UCSD-AML1 (cell line): ENCODE measurements around the gene TOB1.
"Not testable (repeated sequence)": the region's sequence is repeated elsewhere in the genome, so short reads cannot be mapped to it uniquely, and the experiment has no call there.

Experiments used
- DNase-seq: peaks from one replicate; lab custom pipeline; 2025; ENCODE audit not compliant: unreplicated experiment; lab: John Stamatoyannopoulos, UW

Gene TOB1

GRCh38 chr17:50871898-50872297 is 5.7 kb upstream of the TOB1 start:
- no peak for DNase-seq

DNA sequence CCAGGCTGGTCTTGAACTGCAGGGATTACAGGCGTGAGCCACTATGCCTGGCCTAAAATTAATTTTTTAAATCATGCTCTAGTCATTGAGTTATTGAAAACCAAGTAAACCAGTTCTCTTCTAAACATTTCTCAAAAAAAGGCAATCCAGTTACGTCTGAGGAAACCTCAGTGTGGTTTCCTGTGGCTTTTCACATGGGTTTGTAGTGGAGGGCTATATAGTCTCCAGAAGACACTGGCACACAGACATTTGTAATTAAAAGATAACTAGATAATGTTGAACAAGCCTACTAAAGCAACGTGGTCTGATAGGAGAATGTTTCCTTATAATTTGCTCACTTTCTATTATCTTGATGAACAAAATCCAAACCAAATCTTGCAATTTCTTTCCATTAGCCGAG is 5.2 kb upstream of the TOB1 start:
- no peak for DNase-seq

- no peak for DNase-seq
Measured at GRCh38 chr17:50868602-50869001, 2.4 kb upstream of the TOB1 start.

GRCh38 chr17:50868140-50868438 is 1.9 kb upstream of the TOB1 start:
- no peak for DNase-seq

DNA sequence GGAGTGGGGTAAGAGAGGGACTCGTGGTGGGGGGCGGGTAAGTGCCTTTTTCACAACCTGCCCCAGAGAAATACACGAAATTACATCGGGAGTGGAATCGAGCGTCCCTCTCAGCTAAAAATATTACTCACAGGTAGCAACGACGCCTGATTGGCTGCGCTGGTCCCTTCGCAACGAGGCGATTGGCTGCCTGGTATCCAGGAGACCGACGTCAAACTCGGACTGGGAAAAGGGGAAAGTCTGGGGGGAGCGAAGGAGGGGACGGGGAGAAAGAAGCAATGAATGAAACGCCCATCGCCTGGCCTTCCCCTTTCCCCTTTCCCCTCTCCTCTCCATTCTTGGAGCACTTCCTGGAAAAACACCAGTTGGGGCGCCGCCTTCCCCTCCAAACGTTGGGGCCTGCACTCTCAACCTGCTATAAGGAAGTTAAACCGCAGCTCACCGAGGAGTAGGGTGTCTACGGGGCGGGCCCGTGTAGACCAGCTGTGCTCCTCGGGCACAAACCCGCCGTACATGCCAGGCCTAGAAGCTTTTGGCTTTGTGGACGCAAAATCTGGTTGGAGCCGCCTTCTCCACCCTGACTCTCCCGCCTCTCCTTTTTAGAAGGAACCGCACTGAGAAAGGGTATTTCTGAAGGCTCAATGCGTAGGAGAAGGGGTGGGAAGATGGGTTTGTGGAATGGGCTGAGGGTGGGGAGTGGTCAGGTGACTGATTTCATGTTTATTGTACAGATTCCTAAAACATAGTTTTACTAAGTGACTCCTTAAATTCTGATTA is 1.4 kb upstream of the TOB1 start:
- DNase-seq, result peak; percentile 88

DNA sequence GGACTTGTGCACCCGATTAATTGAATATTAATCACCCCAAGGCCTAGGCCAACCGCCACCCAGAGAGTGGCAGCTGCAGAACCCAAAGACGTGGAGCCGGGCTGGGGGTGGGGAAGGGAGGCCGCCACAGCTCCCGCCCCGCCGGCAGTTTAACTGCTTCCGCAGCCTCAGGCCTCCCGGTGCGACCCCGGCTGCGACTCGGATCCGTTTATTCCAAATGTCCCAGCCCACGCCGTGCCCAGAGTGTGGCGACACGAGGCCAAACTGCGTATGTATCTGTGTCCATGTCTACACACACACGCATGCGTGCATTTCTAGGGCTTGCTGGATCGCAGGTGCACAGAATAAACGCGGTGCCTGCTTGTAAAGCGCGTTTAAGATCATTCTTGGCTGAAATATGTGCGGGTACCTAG is 802 bp upstream of the TOB1 start:
- peak; percentile 76 for DNase-seq

- DNase-seq, result no peak
Measured at GRCh38 chr17:50865868-50866260, 290 bp downstream of the TOB1 start.

- peak; percentile 55 for DNase-seq
Measured at GRCh38 chr17:50865060-50865867, 890 bp downstream of the TOB1 start.

- DNase-seq, result no peak
Measured at GRCh38 chr17:50864747-50865059, 1.5 kb downstream of the TOB1 start.

DNA sequence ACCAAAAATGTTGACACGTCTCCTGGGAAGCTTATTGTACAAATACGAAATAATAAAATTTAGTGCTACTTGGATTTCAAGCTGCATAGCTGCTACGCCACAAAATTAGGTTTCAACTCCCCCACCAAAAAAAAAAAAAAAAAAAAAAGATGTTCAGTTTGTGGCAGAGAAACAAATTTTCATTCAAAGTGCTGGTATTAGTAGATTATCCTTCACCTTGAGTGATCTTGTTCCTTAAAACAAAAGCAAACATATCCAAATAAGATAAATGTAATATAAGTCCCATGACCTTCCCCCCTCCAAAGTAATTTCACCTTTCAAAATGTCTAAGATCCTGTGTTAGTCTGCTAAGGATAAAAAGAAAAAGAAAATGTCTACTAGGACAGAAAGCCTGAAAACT is 2.2 kb downstream of the TOB1 start:
- no peak for DNase-seq

DNA sequence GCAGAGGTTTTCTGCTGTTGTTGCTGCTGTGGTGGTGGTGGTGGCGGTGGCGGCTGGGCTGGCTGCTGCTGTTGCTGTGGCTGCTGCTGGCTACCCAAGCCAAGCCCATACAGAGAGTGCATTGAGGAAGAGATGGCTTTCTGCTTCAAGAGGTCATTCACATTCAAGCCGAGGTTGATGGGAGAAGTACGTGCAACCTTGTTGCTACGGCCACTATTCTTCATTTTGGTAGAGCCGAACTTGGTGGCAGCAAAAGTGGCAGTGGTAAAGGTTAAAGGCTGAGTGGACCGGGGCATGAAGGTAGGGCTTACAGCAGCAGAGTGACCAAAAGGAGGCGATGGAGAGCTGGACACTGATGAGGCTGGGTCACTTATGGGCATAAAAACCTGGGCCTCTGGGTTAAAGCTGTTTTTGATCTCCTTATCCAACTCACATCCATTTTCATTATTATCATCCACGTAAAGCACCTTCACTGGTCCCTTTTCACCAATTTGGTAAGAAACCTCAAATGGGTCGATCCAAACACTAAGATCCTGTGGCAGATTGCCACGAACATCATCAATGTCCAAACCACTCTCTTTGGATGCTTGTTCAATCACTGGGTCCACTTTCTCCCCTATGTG is 2.8 kb downstream of the TOB1 start:
- peak; percentile 46 for DNase-seq

DNA sequence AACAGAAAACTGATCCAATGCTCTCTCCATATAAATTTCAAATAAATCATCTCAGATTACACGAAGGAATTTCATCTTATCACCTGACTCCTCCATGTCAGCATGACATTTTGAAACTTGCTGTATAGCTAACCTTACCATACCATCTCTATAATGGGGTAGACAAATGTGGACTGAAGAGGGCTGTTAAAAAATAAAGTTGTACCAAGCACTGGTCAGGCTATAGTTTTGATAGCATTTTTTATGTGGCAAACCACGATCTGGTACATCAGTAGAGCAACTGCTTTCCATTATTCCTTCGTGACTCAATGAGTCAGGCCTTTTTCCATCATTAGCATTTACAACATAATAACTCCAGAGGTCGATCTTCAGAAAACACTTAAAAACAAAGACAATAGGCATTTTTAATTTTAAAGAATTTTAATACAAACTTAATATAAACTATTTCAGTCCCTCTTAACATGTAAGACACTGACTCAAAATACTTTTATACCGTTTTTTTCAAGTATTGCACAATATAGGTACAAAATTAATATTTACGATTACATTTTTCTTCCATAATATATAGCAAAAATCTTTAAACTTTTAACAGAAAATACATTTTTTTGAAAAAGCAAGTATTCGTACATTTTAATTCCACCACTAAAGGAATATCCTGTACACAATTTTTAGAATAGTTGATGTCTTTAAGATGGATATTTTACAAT is 4.2 kb downstream of the TOB1 start:
- DNase-seq, result no peak

DNA sequence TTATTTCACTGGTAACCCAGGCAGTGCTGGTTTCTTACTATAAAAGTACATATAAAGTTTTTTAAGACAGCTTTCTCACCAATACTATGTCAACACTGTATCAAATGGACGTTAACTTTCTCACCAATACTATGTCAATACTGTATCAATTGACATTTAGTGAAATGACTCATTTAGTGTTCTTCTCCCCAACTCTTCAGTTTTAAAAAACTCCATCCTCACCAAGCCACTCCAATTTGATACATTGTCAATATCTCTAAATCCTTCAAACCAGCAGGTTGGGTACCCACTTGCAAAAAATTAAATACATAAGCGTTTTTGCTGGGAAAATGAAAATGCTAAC is 4.8 kb downstream of the TOB1 start:
- no peak for DNase-seq

- not testable (repeated sequence) for DNase-seq
Measured at GRCh38 chr17:50859727-50860126, 6.4 kb downstream of the TOB1 start.

DNA sequence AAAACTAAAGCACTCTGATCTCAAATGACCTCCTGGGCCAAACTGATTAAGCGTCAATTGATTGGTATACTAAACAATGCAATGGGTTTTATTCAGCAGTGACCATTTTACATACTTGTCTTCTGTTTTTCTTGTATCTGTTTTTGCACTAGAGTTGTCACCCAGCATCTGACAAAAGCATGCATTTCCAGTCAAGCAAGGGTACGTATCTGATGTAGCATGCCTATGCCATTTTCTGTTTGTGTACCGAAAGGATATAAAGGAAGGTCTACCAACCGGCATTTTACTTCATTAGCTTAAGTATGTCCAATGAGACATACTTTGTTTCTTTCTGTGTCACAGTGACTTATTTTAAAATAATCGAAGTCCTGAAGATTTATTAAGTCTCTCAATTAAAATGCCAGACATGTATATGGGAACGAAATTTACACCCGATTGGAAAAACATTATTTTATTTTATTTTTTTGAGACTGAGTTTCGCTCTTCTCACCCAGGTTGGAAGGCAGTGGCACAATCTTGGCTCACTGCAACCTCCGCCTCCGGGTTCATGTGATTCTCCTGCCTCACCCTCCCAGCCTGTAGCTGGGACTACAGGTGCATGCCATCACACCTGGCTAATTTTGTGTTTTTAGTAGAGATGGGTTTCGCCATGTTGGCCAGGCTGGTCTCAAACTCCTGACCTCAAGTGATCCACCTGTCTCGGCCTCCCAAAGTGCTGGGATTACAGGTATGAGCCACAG is 7.5 kb downstream of the TOB1 start:
- DNase-seq, result no peak

DNA sequence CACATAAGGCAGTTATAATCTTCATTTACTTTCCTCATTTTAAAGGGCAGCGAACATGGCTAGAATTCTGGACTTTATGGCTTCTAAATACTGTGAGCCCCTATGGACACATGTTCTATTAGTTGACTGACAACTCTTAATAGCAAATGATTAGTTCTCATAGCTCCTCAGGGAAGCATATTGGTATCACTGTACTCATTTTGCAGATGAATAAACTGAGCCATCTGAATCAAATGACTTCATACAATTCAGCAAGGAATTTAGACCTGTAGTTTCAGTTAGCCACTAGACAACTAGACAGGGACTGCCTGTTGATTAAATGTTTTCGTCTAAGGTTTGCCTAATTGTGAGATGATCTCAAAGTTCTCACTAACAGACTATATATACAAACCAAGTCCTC is 9.7 kb downstream of the TOB1 start:
- no peak for DNase-seq

- no peak for DNase-seq
Measured at GRCh38 chr17:50855708-50856330, 10.3 kb downstream of the TOB1 start.

- no peak for DNase-seq
Measured at GRCh38 chr17:50853781-50854180, 12.4 kb downstream of the TOB1 start.

GRCh38 chr17:50853015-50853615 is 13.0 kb downstream of the TOB1 start:
- no peak for DNase-seq

- no peak for DNase-seq
Measured at GRCh38 chr17:50850640-50851039, 15.5 kb downstream of the TOB1 start.
